ENCODE results near the gene PYCR2. TPM values are rescaled to one million over a fixed set of nuclear protein-coding genes. Genes with fewer than 3 reads are reported as not detected.

The PYCR2 gene
- total RNA-seq, 1 experiment from 2014 or later = 57.7 TPM

GRCh38 chr1:225878282-225878681 lies 45.8 kb downstream of the PYCR2 start:
- ATAC-seq = no peak
- no peaks in the 10 kb centered on the region for H3K9me2 ChIP-seq (replicated peaks; ENCODE audit: low read length)
- H4K20me1 ChIP-seq (ENCODE audit: low read length) = peaks cover 23% of the 10 kb centered on the region; the same call in 1 of the 2 replicates
- H3K27me3 ChIP-seq (ENCODE audit: low read length) = no peaks in the 10 kb centered on the region
- peaks cover 82% of the 10 kb centered on the region for H3K4me1 ChIP-seq (ENCODE audit: insufficient read depth, low read length)
- H3K4me3 ChIP-seq (ENCODE audit: low read length) = no peak overlapping the region
- peaks cover 4% of the 10 kb centered on the region for H3F3A ChIP-seq (ENCODE audit: low read length, unreplicated experiment)
- H3K4me2 ChIP-seq (ENCODE audit: low read length) = no peak overlapping the region
- no peak for DNase-seq
- CTCF ChIA-PET = no interaction called here
- POLR2A ChIA-PET (ENCODE audit: unreplicated experiment) = no interaction called here
- intact Hi-C loops (cut with micrococcal nuclease) = no loop called here
- TF ChIP-seq EZH2 (IDR thresholded peaks at IDR 0.05; ENCODE audit: low read length, unreplicated experiment) (no peak), CTCF (conservative IDR thresholded peaks at IDR 0.05; ENCODE audit: low read depth, low read length) (no peak), EZH2phosphoT487 (IDR thresholded peaks at IDR 0.05; ENCODE audit: borderline replicate concordance, low read length) (no peak)
- no peak overlapping the region for H2AFZ ChIP-seq (ENCODE audit: low read length)
- BruUV-seq (replicated peaks) = no TSS peak
- peaks cover 27% of the 10 kb centered on the region for H3K36me3 ChIP-seq (ENCODE audit: low read depth, low read length)
- H3K9me3 ChIP-seq (ENCODE audit: low read length) = no peaks in the 10 kb centered on the region
- no peak overlapping the region for H3K9ac ChIP-seq (ENCODE audit: low read length)
- H3K27ac ChIP-seq (ENCODE audit: low read length) = no peak overlapping the region
- H3K79me2 ChIP-seq (ENCODE audit: low read length) = peaks cover 85% of the 10 kb centered on the region

- H3K4me3 ChIP-seq (ENCODE audit: low read length) = no peak overlapping the region
- peaks cover 23% of the 10 kb centered on the region; the same call in 1 of the 2 replicates for H4K20me1 ChIP-seq (ENCODE audit: low read length)
- no peak for ATAC-seq
- no peaks in the 10 kb centered on the region for H3K9me2 ChIP-seq (replicated peaks; ENCODE audit: low read length)
- no peak overlapping the region for H3K27ac ChIP-seq (ENCODE audit: low read length)
- peaks cover 32% of the 10 kb centered on the region for H3K36me3 ChIP-seq (ENCODE audit: low read depth, low read length)
- ChIA-PET POLR2A (ENCODE audit: unreplicated experiment) (interaction anchor here (0.7 kb wide), 1 partner anchor 1543 kb away, joined by 3 read pairs; no protein-coding TSS in a partner anchor), CTCF (no interaction called here)
- no peak overlapping the region for H3K4me2 ChIP-seq (ENCODE audit: low read length)
- no TSS peak for BruUV-seq (replicated peaks)
- peaks cover 87% of the 10 kb centered on the region for H3K79me2 ChIP-seq (ENCODE audit: low read length)
- DNase-seq = peak; percentile 58
- H3K9me3 ChIP-seq (ENCODE audit: low read length) = no peaks in the 10 kb centered on the region
- peaks cover 4% of the 10 kb centered on the region for H3F3A ChIP-seq (ENCODE audit: low read length, unreplicated experiment)
- no peaks in the 10 kb centered on the region for H3K27me3 ChIP-seq (ENCODE audit: low read length)
- H3K4me1 ChIP-seq (ENCODE audit: insufficient read depth, low read length) = peaks cover 89% of the 10 kb centered on the region
- TF ChIP-seq EZH2phosphoT487 (IDR thresholded peaks at IDR 0.05; ENCODE audit: borderline replicate concordance, low read length) (no peak), CTCF (conservative IDR thresholded peaks at IDR 0.05; ENCODE audit: low read depth, low read length) (peak; percentile 79)
- intact Hi-C loops (cut with micrococcal nuclease) = no loop called here
- no peak overlapping the region for H3K9ac ChIP-seq (ENCODE audit: low read length)
- H2AFZ ChIP-seq (ENCODE audit: low read length) = no peak overlapping the region
These were observed 46.5 kb downstream of the PYCR2 start for GRCh38 chr1:225877580-225877979.

GRCh38 chr1:225876900-225877510 lies 47.0 kb downstream of the PYCR2 start:
- TF ChIP-seq EZH2 (IDR thresholded peaks at IDR 0.05; ENCODE audit: low read length, unreplicated experiment) (no peak), CTCF (conservative IDR thresholded peaks at IDR 0.05; ENCODE audit: low read depth, low read length) (no peak), EZH2phosphoT487 (IDR thresholded peaks at IDR 0.05; ENCODE audit: borderline replicate concordance, low read length) (no peak)
- Histone ChIP-seq H3K4me3 (ENCODE audit: low read length) (no peak overlapping the region), H3F3A (ENCODE audit: low read length, unreplicated experiment) (peaks cover 10% of the 10 kb centered on the region), H3K27ac (ENCODE audit: low read length) (no peak overlapping the region), H3K9me3 (ENCODE audit: low read length) (no peaks in the 10 kb centered on the region), H3K9me2 (replicated peaks; ENCODE audit: low read length) (no peaks in the 10 kb centered on the region), H3K79me2 (ENCODE audit: low read length) (peaks cover 84% of the 10 kb centered on the region), H3K4me1 (ENCODE audit: insufficient read depth, low read length) (peaks cover 95% of the 10 kb centered on the region), H3K27me3 (ENCODE audit: low read length) (no peaks in the 10 kb centered on the region), H2AFZ (ENCODE audit: low read length) (no peak overlapping the region), H3K4me2 (ENCODE audit: low read length) (no peak overlapping the region), H4K20me1 (ENCODE audit: low read length) (peaks cover 23% of the 10 kb centered on the region; the same call in 1 of the 2 replicates), H3K9ac (ENCODE audit: low read length) (no peak overlapping the region), H3K36me3 (ENCODE audit: low read depth, low read length) (peaks cover 32% of the 10 kb centered on the region)
- ChIA-PET POLR2A (ENCODE audit: unreplicated experiment) (interaction anchor here (0.7 kb wide), 1 partner anchor 1544 kb away, joined by 3 read pairs; no protein-coding TSS in a partner anchor), CTCF (no interaction called here)
- ATAC-seq = no peak
- intact Hi-C loops (cut with micrococcal nuclease) = no loop called here
- no peak for DNase-seq
- no TSS peak for BruUV-seq (replicated peaks)

Data from PC-3 (cell line).